WTC11 (cell line): ENCODE data around the gene LRRC30. TPM values are rescaled to one million over a fixed set of nuclear protein-coding genes. Genes with fewer than 3 reads are reported as not detected.
"Not testable (repeated sequence)": the region's sequence is repeated elsewhere in the genome, so short reads cannot be mapped to it uniquely, and the experiment has no call there.

Experiments
- ATAC-seq: fragments of 200-7000 bp; cut with Tn5 transposase; 2 replicates; pipeline ENCODE4 v1.10.0; 2021; ENCODE audit warnings: mild to moderate bottlenecking, moderate library complexity
- CTCF ChIA-PET: fragments of 300-600 bp; sonication (Branson Sonifier 250); formaldehyde crosslinking; loops from one replicate; lab custom pipeline; 2021; ENCODE audit warnings: antibody characterized with exemption; lab: Charles Lee
- POLR2A ChIA-PET: fragments of 350-600 bp; sonication (Branson Sonifier 250); formaldehyde crosslinking; loops from one replicate; lab custom pipeline; 2021; ENCODE audit warnings: antibody characterized with exemption; lab: Charles Lee
- DNase-seq: peaks from one replicate; pipeline ENCODE4 v3.0.0; 2021; ENCODE audit warnings: low spot score
- H3K27ac Mint-ChIP-seq: 2 replicates; pipeline ENCODE4 v1.8.0; 2021; ENCODE audit warnings: mixed read lengths
- H3K27me3 Mint-ChIP-seq: 2 replicates; pipeline ENCODE4 v1.8.0; 2021; ENCODE audit warnings: low read depth, mild to moderate bottlenecking, moderate library complexity, mixed read lengths
- H3K36me3 Mint-ChIP-seq: 2 replicates; pipeline ENCODE4 v1.8.0; 2021; ENCODE audit warnings: mixed read lengths
- H3K4me1 Mint-ChIP-seq: 2 replicates; pipeline ENCODE4 v1.8.0; 2022; ENCODE audit warnings: mixed read lengths
- H3K4me3 Mint-ChIP-seq: 2 replicates; pipeline ENCODE4 v1.8.0; 2021; ENCODE audit warnings: mild to moderate bottlenecking, moderate library complexity, mixed read lengths
- H3K9me3 Mint-ChIP-seq: 2 replicates; pipeline ENCODE4 v1.8.0; 2021; ENCODE audit warnings: mixed read lengths
- CBFB ChIP-seq: sonication (generic); formaldehyde crosslinking; IDR thresholded peaks from 2 replicates; pipeline ENCODE4 v1.8.1; 2022; ENCODE audit warnings: mild to moderate bottlenecking, low read depth, missing genetic modification reagents
- CREM ChIP-seq: sonication (generic); formaldehyde crosslinking; IDR thresholded peaks from 2 replicates; pipeline ENCODE4 v1.8.1; 2022; ENCODE audit warnings: mild to moderate bottlenecking, missing genetic modification reagents, moderate library complexity
- IRF1 ChIP-seq: sonication (generic); formaldehyde crosslinking; IDR thresholded peaks from 2 replicates; pipeline ENCODE4 v1.8.0; 2023; ENCODE audit warnings: missing genetic modification reagents
- JAZF1 ChIP-seq: fragments of 250-450 bp; sonication (Bioruptor Pico); IDR thresholded peaks from 2 replicates; pipeline ENCODE4 v1.9.0; 2021; ENCODE audit warnings: moderate library complexity, mild to moderate bottlenecking, inconsistent platforms
- KAT7 ChIP-seq: sonication (generic); formaldehyde crosslinking; IDR thresholded peaks from 2 replicates; pipeline ENCODE4 v1.8.1; 2023; ENCODE audit warnings: missing genetic modification reagents, mild to moderate bottlenecking, borderline replicate concordance
- NFATC4 ChIP-seq: fragments of 250-450 bp; sonication (Bioruptor Pico); IDR thresholded peaks from 2 replicates; pipeline ENCODE4 v1.9.0; 2021; ENCODE audit warnings: mild to moderate bottlenecking
- NR2C2 ChIP-seq: sonication (generic); formaldehyde crosslinking; IDR thresholded peaks from 2 replicates; pipeline ENCODE4 v1.8.0; 2022; ENCODE audit warnings: mild to moderate bottlenecking, missing genetic modification reagents
- OVOL2 ChIP-seq: fragments of 250-450 bp; sonication (Bioruptor Pico); IDR thresholded peaks from 2 replicates; pipeline ENCODE4 v1.9.0; 2021; ENCODE audit warnings: mild to moderate bottlenecking, borderline replicate concordance
- SP1 ChIP-seq: sonication (generic); formaldehyde crosslinking; conservative IDR thresholded peaks from 2 replicates; pipeline ENCODE4 v1.8.1; 2022; ENCODE audit warnings: missing genetic modification reagents
- STAT6 ChIP-seq: sonication (generic); formaldehyde crosslinking; conservative IDR thresholded peaks from 2 replicates; pipeline ENCODE4 v1.8.1; 2023; ENCODE audit warnings: mild to moderate bottlenecking, low read depth, missing genetic modification reagents, moderate library complexity
- ZBTB43 ChIP-seq: sonication (generic); formaldehyde crosslinking; IDR thresholded peaks from 2 replicates; pipeline ENCODE4 v1.8.1; 2023; ENCODE audit warnings: mild to moderate bottlenecking, missing genetic modification reagents
- ZMAT4 ChIP-seq: fragments of 250-450 bp; sonication (Bioruptor Pico); IDR thresholded peaks from 2 replicates; pipeline ENCODE4 v1.9.0; 2021; ENCODE audit warnings: mild to moderate bottlenecking
- ZNF671 ChIP-seq: fragments of 250-450 bp; sonication (Bioruptor Pico); IDR thresholded peaks from 2 replicates; pipeline ENCODE4 v1.8.0; 2021; ENCODE audit warnings: mild to moderate bottlenecking
- total RNA-seq: library from RNA; stranded (reverse); gene quantifications from 3 replicates; pipeline ENCODE4 v1.2.3, GENCODE V29; 2021
- TF ChIP-seq, protein P1 (sequence below): fragments of 200-600 bp; IDR thresholded peaks from 2 replicates; pipeline ENCODE4 v1.8.0; 2022; ENCODE audit warnings: antibody characterized with exemption
- TF ChIP-seq, protein P2 (sequence below): sonication (generic); formaldehyde crosslinking; IDR thresholded peaks from 2 replicates; pipeline ENCODE4 v1.8.1; 2022; ENCODE audit warnings: mild to moderate bottlenecking, moderate library complexity, missing genetic modification reagents

Gene LRRC30
- total RNA-seq, 1 experiment from 2014 or later: not detected

DNA sequence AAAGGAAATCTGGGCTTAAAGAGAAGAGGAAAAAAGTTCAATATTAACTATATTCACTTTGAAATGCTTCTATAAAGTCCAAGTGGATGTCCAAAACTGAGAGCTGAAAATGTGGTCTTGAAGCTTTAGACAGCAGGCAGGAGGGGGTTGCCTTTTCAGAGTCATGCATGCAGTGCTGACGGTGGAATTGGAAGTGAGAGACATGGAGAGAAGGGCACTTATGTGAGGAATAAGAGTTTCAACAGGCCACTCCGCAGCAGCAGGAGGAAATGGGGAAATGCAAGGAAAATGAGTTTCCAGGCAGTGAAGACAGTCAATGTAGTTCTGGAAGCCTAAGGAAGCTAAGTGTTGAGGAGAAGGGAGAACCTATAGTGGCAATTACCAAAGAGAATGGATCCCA is 33.0 kb upstream of the LRRC30 start (continued):
- no peak for TF ChIP-seq JAZF1 (CRISPR knock-in tag)
- no peak for TF ChIP-seq NFATC4 (CRISPR knock-in tag)
- TF ChIP-seq STAT6 (CRISPR knock-in tag): no peak
- TF ChIP-seq, protein P1, sequence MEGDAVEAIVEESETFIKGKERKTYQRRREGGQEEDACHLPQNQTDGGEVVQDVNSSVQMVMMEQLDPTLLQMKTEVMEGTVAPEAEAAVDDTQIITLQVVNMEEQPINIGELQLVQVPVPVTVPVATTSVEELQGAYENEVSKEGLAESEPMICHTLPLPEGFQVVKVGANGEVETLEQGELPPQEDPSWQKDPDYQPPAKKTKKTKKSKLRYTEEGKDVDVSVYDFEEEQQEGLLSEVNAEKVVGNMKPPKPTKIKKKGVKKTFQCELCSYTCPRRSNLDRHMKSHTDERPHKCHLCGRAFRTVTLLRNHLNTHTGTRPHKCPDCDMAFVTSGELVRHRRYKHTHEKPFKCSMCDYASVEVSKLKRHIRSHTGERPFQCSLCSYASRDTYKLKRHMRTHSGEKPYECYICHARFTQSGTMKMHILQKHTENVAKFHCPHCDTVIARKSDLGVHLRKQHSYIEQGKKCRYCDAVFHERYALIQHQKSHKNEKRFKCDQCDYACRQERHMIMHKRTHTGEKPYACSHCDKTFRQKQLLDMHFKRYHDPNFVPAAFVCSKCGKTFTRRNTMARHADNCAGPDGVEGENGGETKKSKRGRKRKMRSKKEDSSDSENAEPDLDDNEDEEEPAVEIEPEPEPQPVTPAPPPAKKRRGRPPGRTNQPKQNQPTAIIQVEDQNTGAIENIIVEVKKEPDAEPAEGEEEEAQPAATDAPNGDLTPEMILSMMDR: no peak
- TF ChIP-seq, all 79 proteins: peak for 0

GRCh38 chr18:7198326-7198725 is 32.6 kb upstream of the LRRC30 start:
- Mint-ChIP-seq H3K4me3 (no peak overlapping the region), H3K36me3 (no peaks in the 10 kb centered on the region), H3K27ac (no peak overlapping the region), H3K4me1 (peaks cover 3% of the 10 kb centered on the region; the same call in 1 of the 2 replicates), H3K27me3 (no peaks in the 10 kb centered on the region), H3K9me3 (no peaks in the 10 kb centered on the region)
- ChIA-PET POLR2A (no interaction called here), CTCF (no interaction called here)
- DNase-seq (no peak), ATAC-seq (no peak)
- TF ChIP-seq SP1 (CRISPR knock-in tag): no peak
- no peak for TF ChIP-seq ZNF671 (CRISPR knock-in tag)

DNA sequence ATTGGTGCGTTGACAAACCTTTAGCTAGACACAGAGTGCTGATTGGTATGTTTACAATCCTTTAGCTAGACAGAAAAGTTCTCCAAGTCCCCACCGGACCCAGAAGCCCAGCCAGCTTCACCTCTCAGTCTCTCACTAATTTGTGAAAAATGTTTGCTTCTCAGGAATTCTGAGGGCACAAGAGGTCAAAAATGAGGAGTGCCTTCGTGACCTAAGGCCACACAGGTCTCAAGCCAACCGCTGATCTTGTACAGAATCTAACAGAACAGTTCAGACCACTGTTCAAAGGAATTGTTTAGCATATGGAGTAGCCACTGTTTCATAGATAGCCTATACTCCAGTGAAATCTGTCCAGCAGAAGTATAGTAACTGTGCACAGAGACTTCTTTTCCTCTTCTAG is 29.8 kb upstream of the LRRC30 start:
- Mint-ChIP-seq H3K4me1 (peaks cover 6% of the 10 kb centered on the region), H3K36me3 (no peaks in the 10 kb centered on the region), H3K27ac (no peak overlapping the region), H3K27me3 (no peaks in the 10 kb centered on the region)
- POLR2A ChIA-PET: no interaction called here
- CTCF ChIA-PET: interaction anchor here (1.2 kb wide), 1 partner anchor 24 kb away, joined by 9 read pairs; no protein-coding TSS in a partner anchor
- DNase-seq: no peak
- TF ChIP-seq KAT7 (CRISPR knock-in tag) (no peak), ZMAT4 (CRISPR knock-in tag) (no peak), IRF1 (CRISPR knock-in tag) (no peak), NR2C2 (CRISPR knock-in tag) (no peak)
- TF ChIP-seq, protein P2, sequence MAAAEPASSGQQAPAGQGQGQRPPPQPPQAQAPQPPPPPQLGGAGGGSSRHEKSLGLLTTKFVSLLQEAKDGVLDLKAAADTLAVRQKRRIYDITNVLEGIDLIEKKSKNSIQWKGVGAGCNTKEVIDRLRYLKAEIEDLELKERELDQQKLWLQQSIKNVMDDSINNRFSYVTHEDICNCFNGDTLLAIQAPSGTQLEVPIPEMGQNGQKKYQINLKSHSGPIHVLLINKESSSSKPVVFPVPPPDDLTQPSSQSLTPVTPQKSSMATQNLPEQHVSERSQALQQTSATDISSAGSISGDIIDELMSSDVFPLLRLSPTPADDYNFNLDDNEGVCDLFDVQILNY: no peak
- TF ChIP-seq, all 79 proteins: peak for 0
- H3K9me3 Mint-ChIP-seq: no peaks in the 10 kb centered on the region
- no peak for ATAC-seq
- H3K4me3 Mint-ChIP-seq: no peak overlapping the region

- ChIA-PET POLR2A (no interaction called here), CTCF (no interaction called here)
- DNase-seq: no peak
- Mint-ChIP-seq H3K27ac (no peak overlapping the region), H3K9me3 (no peaks in the 10 kb centered on the region), H3K27me3 (no peaks in the 10 kb centered on the region), H3K4me1 (peaks cover 14% of the 10 kb centered on the region), H3K4me3 (no peak overlapping the region), H3K36me3 (no peaks in the 10 kb centered on the region)
- ATAC-seq: no peak
- TF ChIP-seq CBFB (CRISPR knock-in tag) (no peak), CREM (CRISPR knock-in tag) (no peak), ZBTB43 (CRISPR knock-in tag) (no peak), OVOL2 (CRISPR knock-in tag) (no peak), KAT7 (CRISPR knock-in tag) (no peak)
These were observed 28.7 kb upstream of the LRRC30 start for GRCh38 chr18:7202169-7202568.

- H3K36me3 Mint-ChIP-seq, H3K9me3 Mint-ChIP-seq, ATAC-seq, H3K27me3 Mint-ChIP-seq, CTCF ChIA-PET, H3K4me3 Mint-ChIP-seq, H3K27ac Mint-ChIP-seq, DNase-seq: not testable (repeated sequence)
- POLR2A ChIA-PET: interaction anchor here (0.7 kb wide), 1 partner anchor 1791 kb away, joined by 4 read pairs; no protein-coding TSS in a partner anchor
- H3K4me1 Mint-ChIP-seq: peaks cover 25% of the 10 kb centered on the region
These were observed 27.3 kb upstream of the LRRC30 start for GRCh38 chr18:7203601-7204000.
